OCI-LY3 (cell line): ENCODE measurements around the gene WDR91.

ENCODE experiments used
- H2AFZ ChIP-seq: fragments of 200-600, 300-600 bp; shearing (Covaris generic); 2 replicates; pipeline ENCODE4 v1.6.0; 2014; ENCODE audit warnings: antibody characterized with exemption, low read depth, low read length
- H3K27ac ChIP-seq: fragments of 200-600, 300-600 bp; sonication (generic); 2 replicates; pipeline ENCODE4 v1.5.1; 2014; ENCODE audit warnings: mild to moderate bottlenecking, low read length, moderate library complexity, mixed read lengths
- H3K27me3 ChIP-seq: fragments of 200-600, 300-600 bp; sonication (generic); 2 replicates; pipeline ENCODE4 v1.6.1; 2014; ENCODE audit warnings: low read depth, low read length, mixed read lengths
- H3K36me3 ChIP-seq: fragments of 200-600, 300-600 bp; sonication (generic); replicated peaks from 2 replicates; pipeline ENCODE3; 2014; ENCODE audit warnings: low read depth, low read length, mixed read lengths
- H3K4me1 ChIP-seq: fragments of 300-600, 200-600 bp; sonication (generic); 2 replicates; pipeline ENCODE4 v1.6.1; 2014; ENCODE audit warnings: low read length, mixed read lengths
- H3K4me2 ChIP-seq: fragments of 200-600, 300-600 bp; sonication (generic); 2 replicates; pipeline ENCODE4 v1.6.1; 2014; ENCODE audit warnings: low read length, mixed read lengths
- H3K4me3 ChIP-seq: fragments of 300-600, 200-600 bp; sonication (generic); 2 replicates; pipeline ENCODE4 v1.5.1; 2014; ENCODE audit warnings: antibody characterized with exemption, mild to moderate bottlenecking, low read length, moderate library complexity
- H3K79me2 ChIP-seq: fragments of 300-600, 200-600 bp; shearing (Covaris generic); 2 replicates; pipeline ENCODE4 v1.6.1; 2014; ENCODE audit warnings: mild to moderate bottlenecking, low read length, mixed read lengths
- H3K9ac ChIP-seq: fragments of 300-600, 200-600 bp; shearing (Covaris generic); 2 replicates; pipeline ENCODE4 v1.6.0; 2014; ENCODE audit warnings: mild to moderate bottlenecking, low read length, moderate library complexity
- H3K9me3 ChIP-seq: fragments of 200-600, 300-600 bp; shearing (Covaris generic); 2 replicates; pipeline ENCODE4 v1.6.1; 2014; ENCODE audit warnings: low read length, mixed read lengths; ENCODE audit not compliant: insufficient read depth
- H4K20me1 ChIP-seq: fragments of 200-600, 300-600 bp; sonication (generic); 2 replicates; pipeline ENCODE4 v1.6.1; 2016; ENCODE audit warnings: low read length, mixed read lengths; ENCODE audit not compliant: insufficient read depth
- EZH2phosphoT487 ChIP-seq: fragments of 200-600 bp; shearing (Covaris generic); IDR thresholded peaks from 2 replicates; pipeline ENCODE4 v1.6.1; 2018; ENCODE audit warnings: antibody characterized with exemption, mixed run types, low read depth
- TF ChIP-seq, protein P1 (sequence below): fragments of 200-600, 300-600 bp; sonication (generic); IDR thresholded peaks from 2 replicates; pipeline ENCODE4 v1.5.1; 2014; ENCODE audit warnings: antibody characterized with exemption, low read length, low read depth

Gene WDR91

DNA sequence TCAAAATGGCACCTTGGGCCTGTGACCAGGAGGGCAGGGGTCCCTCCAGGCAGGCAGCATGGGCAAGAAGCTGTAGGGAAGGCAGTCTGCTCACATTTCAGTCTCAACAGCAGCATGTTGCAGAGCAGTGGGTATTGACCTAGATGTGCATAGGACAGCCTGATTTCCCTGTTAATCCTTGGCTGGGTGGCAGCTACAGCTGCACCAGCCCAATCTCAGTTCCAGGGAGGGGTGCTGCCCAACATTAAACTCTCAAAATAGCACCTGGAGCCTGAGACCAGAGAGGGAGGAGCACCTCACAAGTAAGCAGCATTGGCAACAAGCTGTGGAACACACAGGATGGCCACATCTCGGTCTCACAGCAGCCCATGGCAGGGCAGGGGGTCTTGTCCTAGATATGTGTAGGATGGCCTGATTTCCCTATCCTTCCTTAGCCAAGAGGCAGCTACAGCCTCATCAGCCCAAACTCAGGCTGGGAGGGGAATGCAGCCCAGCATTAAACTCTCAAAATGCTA, 53.1 kb downstream of the WDR91 start:
- Histone ChIP-seq H3K36me3 (peaks cover 35% of the 10 kb centered on the region), H3K9ac (no peak overlapping the region), H2AFZ (no peak overlapping the region), H3K9me3 (peaks cover 27% of the 10 kb centered on the region; the same call in 1 of the 2 replicates), H3K27ac (no peak overlapping the region), H3K4me2 (no peak overlapping the region), H3K4me1 (peaks cover 11% of the 10 kb centered on the region), H3K27me3 (no peaks in the 10 kb centered on the region), H4K20me1 (no peaks in the 10 kb centered on the region), H3K4me3 (no peak overlapping the region), H3K79me2 (no peaks in the 10 kb centered on the region)
- TF ChIP-seq, protein P1, sequence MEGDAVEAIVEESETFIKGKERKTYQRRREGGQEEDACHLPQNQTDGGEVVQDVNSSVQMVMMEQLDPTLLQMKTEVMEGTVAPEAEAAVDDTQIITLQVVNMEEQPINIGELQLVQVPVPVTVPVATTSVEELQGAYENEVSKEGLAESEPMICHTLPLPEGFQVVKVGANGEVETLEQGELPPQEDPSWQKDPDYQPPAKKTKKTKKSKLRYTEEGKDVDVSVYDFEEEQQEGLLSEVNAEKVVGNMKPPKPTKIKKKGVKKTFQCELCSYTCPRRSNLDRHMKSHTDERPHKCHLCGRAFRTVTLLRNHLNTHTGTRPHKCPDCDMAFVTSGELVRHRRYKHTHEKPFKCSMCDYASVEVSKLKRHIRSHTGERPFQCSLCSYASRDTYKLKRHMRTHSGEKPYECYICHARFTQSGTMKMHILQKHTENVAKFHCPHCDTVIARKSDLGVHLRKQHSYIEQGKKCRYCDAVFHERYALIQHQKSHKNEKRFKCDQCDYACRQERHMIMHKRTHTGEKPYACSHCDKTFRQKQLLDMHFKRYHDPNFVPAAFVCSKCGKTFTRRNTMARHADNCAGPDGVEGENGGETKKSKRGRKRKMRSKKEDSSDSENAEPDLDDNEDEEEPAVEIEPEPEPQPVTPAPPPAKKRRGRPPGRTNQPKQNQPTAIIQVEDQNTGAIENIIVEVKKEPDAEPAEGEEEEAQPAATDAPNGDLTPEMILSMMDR, result no peak
- TF ChIP-seq EZH2phosphoT487, result no peak

DNA sequence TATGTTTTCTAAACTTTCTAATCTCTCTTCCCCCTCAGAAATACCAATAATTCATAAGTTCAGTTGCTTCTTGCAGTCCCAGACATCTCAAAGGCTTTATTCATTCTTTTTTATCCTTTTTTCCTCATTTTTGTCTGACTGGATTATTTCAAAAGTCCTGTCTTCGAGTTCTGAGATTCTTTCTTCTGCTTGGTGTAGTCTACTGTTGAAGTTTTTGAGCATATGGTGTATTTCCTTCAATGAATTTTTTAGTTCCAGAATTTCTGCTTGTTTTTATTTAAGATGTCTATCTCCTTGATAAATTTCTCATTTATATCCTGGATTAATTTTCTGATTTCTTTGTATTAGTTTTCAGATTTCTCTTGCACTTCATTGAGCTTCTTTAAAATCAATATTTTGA, 55.0 kb downstream of the WDR91 start:
- Histone ChIP-seq H3K36me3 (peaks cover 19% of the 10 kb centered on the region), H3K4me1 (peaks cover 22% of the 10 kb centered on the region), H2AFZ (no peak overlapping the region), H3K79me2 (no peaks in the 10 kb centered on the region), H3K27ac (no peak overlapping the region), H3K9me3 (peaks cover 27% of the 10 kb centered on the region; the same call in 1 of the 2 replicates), H3K4me3 (no peak overlapping the region), H3K9ac (no peak overlapping the region), H3K4me2 (no peak overlapping the region), H3K27me3 (no peaks in the 10 kb centered on the region), H4K20me1 (no peaks in the 10 kb centered on the region)
- TF ChIP-seq EZH2phosphoT487, result no peak
- TF ChIP-seq, protein P1, result no peak

DNA sequence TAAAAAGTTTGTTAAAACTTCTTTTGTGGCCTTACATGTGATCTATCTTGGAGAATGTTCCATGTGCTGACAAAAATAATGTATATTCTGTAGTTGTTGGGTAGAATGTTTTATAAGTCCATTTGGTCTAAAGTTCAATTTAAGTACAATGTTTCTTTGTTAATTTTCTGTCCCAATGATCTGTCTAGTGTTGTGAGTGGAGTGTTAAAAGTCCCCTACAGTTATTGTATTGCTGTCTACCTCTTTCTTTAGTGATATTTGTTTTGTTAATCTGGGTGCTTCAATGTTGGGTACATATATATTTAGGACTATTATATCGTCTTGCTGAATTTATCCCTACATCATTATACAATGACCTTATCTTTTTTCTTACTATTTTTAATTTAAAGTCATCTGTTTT, 56.6 kb downstream of the WDR91 start:
- no peaks in the 10 kb centered on the region for H3K79me2 ChIP-seq
- no peak overlapping the region for H3K27ac ChIP-seq
- H3K4me3 ChIP-seq, result no peak overlapping the region
- H3K27me3 ChIP-seq, result no peaks in the 10 kb centered on the region
- H4K20me1 ChIP-seq, result no peaks in the 10 kb centered on the region
- no peak overlapping the region for H3K4me2 ChIP-seq
- H3K4me1 ChIP-seq, result peaks cover 25% of the 10 kb centered on the region
- peaks cover 27% of the 10 kb centered on the region; the same call in 1 of the 2 replicates for H3K9me3 ChIP-seq
- TF ChIP-seq, protein P1, result no peak
- no peak overlapping the region for H3K9ac ChIP-seq
- peaks cover 16% of the 10 kb centered on the region for H3K36me3 ChIP-seq
- H2AFZ ChIP-seq, result no peak overlapping the region

DNA sequence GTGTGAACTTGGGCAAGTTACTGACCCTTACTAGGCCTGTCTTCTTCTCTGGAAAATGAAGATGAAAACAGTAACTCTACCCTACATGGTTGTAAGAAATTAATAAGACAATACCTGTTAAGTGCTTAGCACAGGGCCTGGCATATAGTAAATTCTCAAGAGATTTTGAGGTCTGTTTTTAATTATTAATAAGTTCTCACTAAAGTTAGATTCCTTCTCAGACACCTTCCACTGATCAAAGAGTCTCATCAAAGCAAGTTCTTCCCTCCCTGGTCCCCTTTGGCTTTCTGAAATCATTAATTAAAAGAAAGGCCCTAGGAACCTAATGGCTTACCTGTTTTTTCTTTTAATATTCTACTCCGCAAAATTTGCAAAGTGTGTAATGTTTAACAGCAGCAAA, 58.9 kb downstream of the WDR91 start:
- Histone ChIP-seq H3K27me3 (no peaks in the 10 kb centered on the region), H3K4me2 (no peak overlapping the region), H4K20me1 (no peaks in the 10 kb centered on the region), H3K27ac (no peak overlapping the region), H3K36me3 (peaks cover 9% of the 10 kb centered on the region), H3K4me3 (no peak overlapping the region), H3K79me2 (no peaks in the 10 kb centered on the region), H2AFZ (no peak overlapping the region), H3K9me3 (peaks cover 26% of the 10 kb centered on the region; the same call in 1 of the 2 replicates), H3K4me1 (peaks cover 39% of the 10 kb centered on the region), H3K9ac (no peak overlapping the region)
- TF ChIP-seq, protein P1, result no peak
- no peak for TF ChIP-seq EZH2phosphoT487
